Upper lobe of right lung (tissue), 1 donor: Measurements from ENCODE around the gene MAN2B2. TPM values are rescaled to one million over a fixed set of nuclear protein-coding genes. Genes with fewer than 3 reads are reported as not detected.
A peak's percentile ranks its signal among the peaks of the same experiment; 100 is the strongest.

Experiments
- ATAC-seq: fragments of 200-7000 bp; cut with Tn5 transposase; one replicate; pipeline ENCODE4 v1.9.1; 2020; ENCODE audit warnings: mild to moderate bottlenecking, moderate library complexity
- DNase-seq: peaks from one replicate; pipeline ENCODE4 v3.0.0-alpha.2; 2020
- H3K27ac ChIP-seq: fragments of 200-600 bp; one replicate; pipeline ENCODE4 v1.8.0; 2022
- H3K27me3 ChIP-seq: fragments of 200-600 bp; one replicate; pipeline ENCODE4 v1.8.0; 2022; ENCODE audit warnings: mild to moderate bottlenecking
- H3K36me3 ChIP-seq: fragments of 200-600 bp; one replicate; pipeline ENCODE4 v1.8.0; 2022
- H3K4me1 ChIP-seq: fragments of 200-600 bp; one replicate; pipeline ENCODE4 v1.8.0; 2022
- H3K4me3 ChIP-seq: fragments of 200-600 bp; one replicate; pipeline ENCODE4 v1.8.0; 2022; ENCODE audit warnings: mild to moderate bottlenecking
- H3K9me3 ChIP-seq: fragments of 200-600 bp; one replicate; pipeline ENCODE4 v1.8.0; 2022
- CTCF ChIP-seq: fragments of 200-600 bp; IDR thresholded peaks from one replicate; pipeline ENCODE4 v1.8.0; 2022; ENCODE audit warnings: antibody characterized with exemption
- intact Hi-C: fragments of 100-400 bp; cut with DNase I; formaldehyde crosslinking; loops from one replicate; pipeline ENCODE4 v1.11.0; 2022
- total RNA-seq: library from RNA; stranded (reverse); fragmentation: NEBNext Ultra II Directional; extraction: Animal tissue kit (Norgen Biotek cat#: 25700); gene quantifications from one replicate; pipeline ENCODE4 v1.2.1, GENCODE V29; 2021
- donor health status: DM: no; HTN: yes; CAD: no; lungs with severe emphysema.

MAN2B2 gene
- total RNA-seq, 1 donor from 2014 or later, result 39.6 TPM

- Histone ChIP-seq H3K36me3 (no peaks in the 10 kb centered on the region), H3K4me3 (peak overlapping the region; percentile 25)
- ATAC-seq, result no peak
Measured at GRCh38 chr4:6562931-6563901, 11.8 kb upstream of the MAN2B2 start.

GRCh38 chr4:6563935-6564645 lies 10.9 kb upstream of the MAN2B2 start:
- H3K4me3 ChIP-seq, result no peak overlapping the region
- H3K9me3 ChIP-seq, result no peaks in the 10 kb centered on the region
- peaks cover 48% of the 10 kb centered on the region for H3K27me3 ChIP-seq
- H3K36me3 ChIP-seq, result no peaks in the 10 kb centered on the region
- no peak for ATAC-seq
- H3K27ac ChIP-seq, result no peak overlapping the region
- intact Hi-C loops, result no loop called here
- DNase-seq, result no peak
- TF ChIP-seq CTCF, result no peak
- peaks cover 8% of the 10 kb centered on the region for H3K4me1 ChIP-seq

More at GRCh38 chr4:6562931-6563901, 11.8 kb upstream of the MAN2B2 start:
- Histone ChIP-seq H3K27ac (no peak overlapping the region), H3K4me1 (peaks cover 8% of the 10 kb centered on the region), H3K9me3 (no peaks in the 10 kb centered on the region), H3K27me3 (peaks cover 49% of the 10 kb centered on the region)
- intact Hi-C loops, result no loop called here
- no peak for DNase-seq
- TF ChIP-seq CTCF, result no peak

GRCh38 chr4:6565691-6566390 lies 9.1 kb upstream of the MAN2B2 start:
- Histone ChIP-seq H3K4me1 (peaks cover 8% of the 10 kb centered on the region), H3K36me3 (no peaks in the 10 kb centered on the region), H3K4me3 (no peak overlapping the region), H3K9me3 (no peaks in the 10 kb centered on the region), H3K27ac (no peak overlapping the region), H3K27me3 (peaks cover 39% of the 10 kb centered on the region)
- TF ChIP-seq CTCF, result no peak
- ATAC-seq (no peak), DNase-seq (no peak)
- intact Hi-C loops, result no loop called here

GRCh38 chr4:6566391-6567190 lies 8.4 kb upstream of the MAN2B2 start:
- intact Hi-C loops, result no loop called here
- no peak overlapping the region for H3K4me3 ChIP-seq
- H3K27ac ChIP-seq, result no peak overlapping the region
- H3K4me1 ChIP-seq, result peaks cover 8% of the 10 kb centered on the region
- ATAC-seq, result no peak
- H3K9me3 ChIP-seq, result no peaks in the 10 kb centered on the region
- DNase-seq, result no peak
- TF ChIP-seq CTCF, result no peak
- H3K27me3 ChIP-seq, result peaks cover 34% of the 10 kb centered on the region
- no peaks in the 10 kb centered on the region for H3K36me3 ChIP-seq

GRCh38 chr4:6567218-6567617 lies 7.8 kb upstream of the MAN2B2 start:
- Histone ChIP-seq H3K9me3 (no peaks in the 10 kb centered on the region), H3K27ac (no peak overlapping the region), H3K4me3 (no peak overlapping the region), H3K36me3 (no peaks in the 10 kb centered on the region), H3K27me3 (peaks cover 28% of the 10 kb centered on the region), H3K4me1 (peaks cover 8% of the 10 kb centered on the region)
- ATAC-seq, result no peak
- TF ChIP-seq CTCF, result no peak
- intact Hi-C loops, result no loop called here
- no peak for DNase-seq
